Mesenchymal stem cell (in vitro differentiated cells and primary cell): ENCODE data around the gene SH3PXD2A.

Experiments used
- DNase-seq: peaks from one replicate; pipeline ENCODE4 v3.0.0-alpha.2; 2013
- H2AFZ ChIP-seq: one replicate; pipeline ENCODE4 v1.6.1; 2013; ENCODE audit warnings: low read depth, mild to moderate bottlenecking, control low read depth, inconsistent platforms, low read length, moderate library complexity
- H2AK5ac ChIP-seq: 2 replicates; pipeline ENCODE4 v1.6.1; 2013; ENCODE audit warnings: low read length, moderate library complexity, mild to moderate bottlenecking, inconsistent platforms; ENCODE audit not compliant: severe bottlenecking
- H2BK120ac ChIP-seq: one replicate; pipeline ENCODE4 v1.6.1; 2013; ENCODE audit warnings: low read depth, mild to moderate bottlenecking, inconsistent platforms, low read length, moderate library complexity
- H2BK12ac ChIP-seq, 2 experiments: one replicate each; pipeline ENCODE4 v1.6.1; 2013; ENCODE audit warnings: inconsistent platforms in 2 of 2, low read length in 2 of 2, mild to moderate bottlenecking in 2 of 2, moderate library complexity in 2 of 2, control low read depth in 1 of 2
- H2BK15ac ChIP-seq: one replicate; pipeline ENCODE4 v1.6.1; 2013; ENCODE audit warnings: mild to moderate bottlenecking, low read depth, inconsistent platforms; ENCODE audit not compliant: poor library complexity, severe bottlenecking
- H2BK5ac ChIP-seq: 2 replicates; pipeline ENCODE4 v1.6.1; 2013; ENCODE audit warnings: low read depth, mild to moderate bottlenecking, low read length, control low read depth, inconsistent platforms; ENCODE audit not compliant: poor library complexity, severe bottlenecking
- H3K14ac ChIP-seq, 2 experiments: one replicate each; pipeline ENCODE4 v1.6.1; 2013; ENCODE audit warnings: inconsistent platforms in 2 of 2, low read length in 2 of 2, control low read depth in 1 of 2, mild to moderate bottlenecking in 1 of 2, moderate library complexity in 1 of 2
- H3K18ac ChIP-seq, 2 experiments: one replicate each; pipeline ENCODE4 v1.6.1; 2013; ENCODE audit warnings: inconsistent platforms in 2 of 2, low read length in 2 of 2, control low read depth in 1 of 2, low read depth in 1 of 2, mild to moderate bottlenecking in 1 of 2
- H3K23ac ChIP-seq, 2 experiments: one replicate each; pipeline ENCODE4 v1.6.1; 2013; ENCODE audit warnings: inconsistent platforms in 2 of 2, low read length in 2 of 2, mild to moderate bottlenecking in 2 of 2, moderate library complexity in 2 of 2, control low read depth in 1 of 2
- H3K27ac ChIP-seq: 2 replicates; pipeline ENCODE4 v1.5.1; 2013; ENCODE audit warnings: mild to moderate bottlenecking, moderate library complexity, low read length, control low read depth, inconsistent platforms; ENCODE audit not compliant: poor library complexity, severe bottlenecking
- H3K27me3 ChIP-seq, 2 experiments: 2 replicates each; pipeline versions ENCODE4 v1.6.1 to v1.7.0; 2013; ENCODE audit warnings: low read length in 2 of 2, mild to moderate bottlenecking in 2 of 2, moderate library complexity in 2 of 2, control low read depth in 1 of 2, inconsistent platforms in 1 of 2; ENCODE audit not compliant: control insufficient read depth in 1 of 2, insufficient read depth in 1 of 2
- H3K36me3 ChIP-seq, 2 experiments: 2 replicates each; pipeline versions ENCODE4 v1.6.1 to v1.7.0; 2013; ENCODE audit warnings: low read length in 2 of 2, control low read depth in 1 of 2, inconsistent platforms in 1 of 2, low read depth in 1 of 2, mild to moderate bottlenecking in 1 of 2; ENCODE audit not compliant: insufficient read depth in 2 of 2, control insufficient read depth in 1 of 2
- H3K4ac ChIP-seq, 2 experiments: one replicate each; pipeline ENCODE4 v1.6.1; 2013; ENCODE audit warnings: inconsistent platforms in 2 of 2, low read length in 2 of 2, mild to moderate bottlenecking in 2 of 2, moderate library complexity in 2 of 2, control low read depth in 1 of 2, low read depth in 1 of 2
- H3K4me1 ChIP-seq: 2 replicates; pipeline ENCODE4 v1.6.1; 2013; ENCODE audit warnings: low read depth, low read length, control low read depth; ENCODE audit not compliant: control insufficient read depth, insufficient read depth
- H3K4me2 ChIP-seq: 2 replicates; pipeline ENCODE4 v1.6.1; 2013; ENCODE audit warnings: low read length, mild to moderate bottlenecking, inconsistent platforms; ENCODE audit not compliant: poor library complexity, severe bottlenecking
- H3K4me3 ChIP-seq, 2 experiments: 2 replicates each; pipeline versions ENCODE4 v1.5.1 to v1.7.0; 2013; ENCODE audit warnings: low read length in 2 of 2, mild to moderate bottlenecking in 2 of 2, control low read depth in 1 of 2, low read depth in 1 of 2; ENCODE audit not compliant: insufficient read depth in 1 of 2
- H3K79me1 ChIP-seq: replicated peaks from 2 replicates; pipeline ENCODE4 v1.6.1; 2013; ENCODE audit warnings: mild to moderate bottlenecking, control low read depth, low read length, inconsistent platforms; ENCODE audit not compliant: poor library complexity, severe bottlenecking
- H3K9ac ChIP-seq: 2 replicates; pipeline ENCODE4 v1.7.0; 2013; ENCODE audit warnings: mild to moderate bottlenecking, low read length, moderate library complexity
- H3K9me3 ChIP-seq: 2 replicates; pipeline ENCODE4 v1.7.0; 2013; ENCODE audit warnings: mild to moderate bottlenecking, low read length; ENCODE audit not compliant: control insufficient read depth
- H4K8ac ChIP-seq: one replicate; pipeline ENCODE4 v1.6.1; 2013; ENCODE audit warnings: inconsistent platforms, mild to moderate bottlenecking, low read length, moderate library complexity
- H4K91ac ChIP-seq: one replicate; pipeline ENCODE4 v1.6.1; 2013; ENCODE audit warnings: mild to moderate bottlenecking, low read length, inconsistent platforms
- WGBS: methylation state at CpG from one replicate; pipeline ENCODE4 v1.1.7; 2013; ENCODE audit warnings: mixed read lengths; 5-methylcytosine and 5-hydroxymethylcytosine counted together

The SH3PXD2A gene

GRCh38 chr10:103620891-103621782 is 234.2 kb downstream of the SH3PXD2A start:
- Histone ChIP-seq H3K79me1 (no peaks in the 10 kb centered on the region), H2BK12ac (no peak overlapping the region), H3K18ac (no peak overlapping the region), H2AFZ (no peak overlapping the region), H2BK15ac (no peak overlapping the region), H3K14ac (no peak overlapping the region), H3K4ac (no peak overlapping the region), H3K36me3 (peaks cover 64 to 77% of the 10 kb centered on the region in 2 experiments), H4K8ac (no peak overlapping the region), H4K91ac (peak overlapping the region; percentile 53), H3K23ac (no peak overlapping the region), H3K27me3 (no peaks in the 10 kb centered on the region), H2AK5ac (no peak overlapping the region), H2BK120ac (no peak overlapping the region), H3K4me3 (peak overlapping the region in 1 of 2 experiments; percentile 1), H2BK5ac (no peak overlapping the region), H3K9ac (peak overlapping the region; percentile 68), H3K4me1 (no peaks in the 10 kb centered on the region), H3K27ac (no peak overlapping the region), H3K4me2 (no peak overlapping the region), H3K9me3 (no peaks in the 10 kb centered on the region)
- WGBS: 95% methylated on average over 15 of the region's 15 CpGs
- no peak for DNase-seq

- no peak for DNase-seq
- Histone ChIP-seq H3K9ac (peak overlapping the region; percentile 68), H2BK5ac (no peak overlapping the region), H3K4me1 (no peaks in the 10 kb centered on the region), H3K9me3 (no peaks in the 10 kb centered on the region), H2BK120ac (no peak overlapping the region), H3K14ac (no peak overlapping the region), H3K4ac (no peak overlapping the region), H3K79me1 (no peaks in the 10 kb centered on the region), H2BK15ac (no peak overlapping the region), H2BK12ac (no peak overlapping the region), H3K27me3 (no peaks in the 10 kb centered on the region), H4K8ac (no peak overlapping the region), H3K36me3 (peaks cover 58 to 71% of the 10 kb centered on the region in 2 experiments), H3K18ac (no peak overlapping the region), H3K23ac (no peak overlapping the region), H3K27ac (no peak overlapping the region), H2AK5ac (no peak overlapping the region), H3K4me3 (peak overlapping the region in 1 of 2 experiments; percentile 42), H2AFZ (no peak overlapping the region), H3K4me2 (no peak overlapping the region), H4K91ac (no peak overlapping the region)
- 89% methylated on average over 7 of the region's 7 CpGs for WGBS
Observed at GRCh38 chr10:103620352-103620740, 235.0 kb downstream of the SH3PXD2A start.

- no peak overlapping the region for H3K23ac ChIP-seq
- no peak overlapping the region for H4K91ac ChIP-seq
- H3K9me3 ChIP-seq: no peaks in the 10 kb centered on the region
- H2BK15ac ChIP-seq: no peak overlapping the region
- H2AK5ac ChIP-seq: no peak overlapping the region
- no peak overlapping the region for H3K4ac ChIP-seq
- H3K36me3 ChIP-seq: peaks cover 52 to 65% of the 10 kb centered on the region in 2 experiments
- H3K79me1 ChIP-seq: no peaks in the 10 kb centered on the region
- peak overlapping the region in 1 of 2 experiments; percentile 42 for H3K4me3 ChIP-seq
- whole genome bisulfite sequencing: 90% methylated on average over 18 of the region's 22 CpGs
- no peaks in the 10 kb centered on the region for H3K27me3 ChIP-seq
- no peak overlapping the region for H2BK5ac ChIP-seq
- no peak overlapping the region for H2BK12ac ChIP-seq
- no peaks in the 10 kb centered on the region for H3K4me1 ChIP-seq
- no peak overlapping the region for H3K27ac ChIP-seq
- no peak overlapping the region for H4K8ac ChIP-seq
- DNase-seq: no peak
- H3K4me2 ChIP-seq: no peak overlapping the region
- H2BK120ac ChIP-seq: no peak overlapping the region
- H2AFZ ChIP-seq: no peak overlapping the region
- no peak overlapping the region for H3K18ac ChIP-seq
- peak overlapping the region; percentile 68 for H3K9ac ChIP-seq
- H3K14ac ChIP-seq: no peak overlapping the region
Observed at GRCh38 chr10:103619424-103620351, 235.7 kb downstream of the SH3PXD2A start.
